OCI-LY1 (cell line): ENCODE data around the gene RPRML.

ENCODE experiments used
- H2AFZ ChIP-seq: fragments of 200-600 bp; sonication (generic), shearing (Covaris generic); 2 replicates; pipeline ENCODE4 v1.6.0; 2014; ENCODE audit warnings: antibody characterized with exemption, mild to moderate bottlenecking, low read length
- H3F3A ChIP-seq: fragments of 200-600 bp; sonication (generic), shearing (Covaris generic); 2 replicates; pipeline ENCODE4 v1.6.0; 2014; ENCODE audit warnings: mild to moderate bottlenecking, antibody characterized with exemption, low read length, moderate library complexity; ENCODE audit not compliant: insufficient read depth
- H3K27ac ChIP-seq: fragments of 200-600 bp; sonication (generic); 2 replicates; pipeline ENCODE4 v1.5.1; 2014; ENCODE audit warnings: low read length, mixed run types, mild to moderate bottlenecking, low read depth; ENCODE audit not compliant: poor library complexity, severe bottlenecking
- H3K27me3 ChIP-seq: fragments of 200-600 bp; sonication (generic); 2 replicates; pipeline ENCODE4 v1.6.0; 2014; ENCODE audit warnings: antibody characterized with exemption, mild to moderate bottlenecking, low read length, moderate library complexity; ENCODE audit not compliant: insufficient read depth
- H3K36me3 ChIP-seq: fragments of 200-600 bp; sonication (generic); 2 replicates; pipeline ENCODE4 v1.6.1; 2014; ENCODE audit warnings: mild to moderate bottlenecking, antibody characterized with exemption, low read length, moderate library complexity, mixed read lengths; ENCODE audit not compliant: insufficient read depth
- H3K4me1 ChIP-seq: fragments of 200-600 bp; sonication (generic); 2 replicates; pipeline ENCODE4 v1.5.1; 2014; ENCODE audit warnings: mild to moderate bottlenecking, low read length, moderate library complexity; ENCODE audit not compliant: insufficient read depth, severe bottlenecking
- H3K4me2 ChIP-seq: fragments of 200-600 bp; sonication (generic), shearing (Covaris generic); 2 replicates; pipeline ENCODE4 v1.6.1; 2014; ENCODE audit warnings: low read length
- H3K4me3 ChIP-seq: fragments of 200-600 bp; sonication (generic); 2 replicates; pipeline ENCODE4 v1.5.1; 2014; ENCODE audit warnings: low read length, low read depth, mild to moderate bottlenecking, mixed read lengths; ENCODE audit not compliant: poor library complexity, severe bottlenecking
- H3K79me2 ChIP-seq: fragments of 200-600 bp; shearing (Covaris generic); 2 replicates; pipeline ENCODE4 v1.6.1; 2016; ENCODE audit warnings: mixed run types, low read length, mixed read lengths; ENCODE audit not compliant: insufficient read depth
- H3K9ac ChIP-seq: fragments of 200-600 bp; sonication (generic), shearing (Covaris generic); 2 replicates; pipeline ENCODE4 v1.6.1; 2014; ENCODE audit warnings: mild to moderate bottlenecking, low read length, mixed read lengths
- H3K9me2 ChIP-seq: fragments of 200-600 bp; sonication (generic), shearing (Covaris generic); 2 replicates; pipeline ENCODE4 v1.6.1; 2014; ENCODE audit warnings: low read depth, mild to moderate bottlenecking, low read length, mixed read lengths
- H3K9me3 ChIP-seq: fragments of 200-600 bp; shearing (Covaris generic); 2 replicates; pipeline ENCODE4 v1.6.1; 2014; ENCODE audit warnings: low read length, mixed read lengths
- H4K20me1 ChIP-seq: fragments of 200-600 bp; sonication (generic), shearing (Covaris generic); 2 replicates; pipeline ENCODE4 v1.6.0; 2016; ENCODE audit warnings: mild to moderate bottlenecking, low read length; ENCODE audit not compliant: insufficient read depth
- EZH2 ChIP-seq: fragments of 200-600 bp; sonication (generic), shearing (Covaris generic); IDR thresholded peaks from 2 replicates; pipeline ENCODE4 v1.8.0; 2017; ENCODE audit warnings: borderline replicate concordance, mixed run types, mild to moderate bottlenecking, antibody characterized with exemption, low read length, moderate library complexity, mixed read lengths
- TF ChIP-seq, protein P1 (sequence below): fragments of 200-600 bp; sonication (generic), shearing (Covaris generic); IDR thresholded peaks from 2 replicates; pipeline ENCODE4 v1.5.1; 2017; ENCODE audit warnings: mild to moderate bottlenecking, antibody characterized with exemption, low read length, moderate library complexity, mixed read lengths

Gene RPRML

DNA sequence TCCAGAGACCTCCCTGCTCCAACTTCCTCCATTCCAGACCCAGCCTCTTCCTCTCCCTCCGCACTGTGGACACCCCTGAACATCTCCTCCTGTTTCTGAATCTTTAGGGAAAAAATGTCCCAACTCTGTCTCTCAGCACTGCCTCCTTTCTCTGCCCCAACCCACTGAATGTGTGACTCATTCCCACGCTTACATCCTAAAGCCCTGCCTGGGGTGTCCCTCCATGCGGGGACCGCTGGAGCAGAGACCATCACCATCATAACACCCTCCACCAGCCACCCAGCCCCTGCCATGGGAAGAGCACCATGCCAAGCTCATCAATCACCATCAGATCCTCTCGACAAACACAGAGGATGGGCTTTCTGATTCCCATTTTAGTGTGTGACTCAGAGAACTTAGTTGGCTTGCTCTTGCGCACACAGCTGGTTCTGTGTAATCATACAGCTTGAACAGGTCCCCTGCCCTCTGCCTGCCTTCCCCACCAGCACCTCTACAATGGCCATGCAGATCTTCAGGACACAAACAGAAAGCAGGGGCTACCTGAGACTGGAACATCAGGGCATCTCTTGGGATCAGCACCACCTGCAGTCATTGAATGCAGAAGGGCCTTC, 10.7 kb downstream of the RPRML start:
- no peak overlapping the region for H3K9ac ChIP-seq
- no peak for TF ChIP-seq EZH2
- TF ChIP-seq, protein P1, sequence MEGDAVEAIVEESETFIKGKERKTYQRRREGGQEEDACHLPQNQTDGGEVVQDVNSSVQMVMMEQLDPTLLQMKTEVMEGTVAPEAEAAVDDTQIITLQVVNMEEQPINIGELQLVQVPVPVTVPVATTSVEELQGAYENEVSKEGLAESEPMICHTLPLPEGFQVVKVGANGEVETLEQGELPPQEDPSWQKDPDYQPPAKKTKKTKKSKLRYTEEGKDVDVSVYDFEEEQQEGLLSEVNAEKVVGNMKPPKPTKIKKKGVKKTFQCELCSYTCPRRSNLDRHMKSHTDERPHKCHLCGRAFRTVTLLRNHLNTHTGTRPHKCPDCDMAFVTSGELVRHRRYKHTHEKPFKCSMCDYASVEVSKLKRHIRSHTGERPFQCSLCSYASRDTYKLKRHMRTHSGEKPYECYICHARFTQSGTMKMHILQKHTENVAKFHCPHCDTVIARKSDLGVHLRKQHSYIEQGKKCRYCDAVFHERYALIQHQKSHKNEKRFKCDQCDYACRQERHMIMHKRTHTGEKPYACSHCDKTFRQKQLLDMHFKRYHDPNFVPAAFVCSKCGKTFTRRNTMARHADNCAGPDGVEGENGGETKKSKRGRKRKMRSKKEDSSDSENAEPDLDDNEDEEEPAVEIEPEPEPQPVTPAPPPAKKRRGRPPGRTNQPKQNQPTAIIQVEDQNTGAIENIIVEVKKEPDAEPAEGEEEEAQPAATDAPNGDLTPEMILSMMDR, result no peak
- no peaks in the 10 kb centered on the region for H4K20me1 ChIP-seq
- no peaks in the 10 kb centered on the region for H3K4me1 ChIP-seq
- no peaks in the 10 kb centered on the region for H3F3A ChIP-seq
- no peak overlapping the region for H3K4me2 ChIP-seq
- H3K9me2 ChIP-seq, result no peaks in the 10 kb centered on the region
- H3K27me3 ChIP-seq, result no peaks in the 10 kb centered on the region
- H3K79me2 ChIP-seq, result no peaks in the 10 kb centered on the region
- no peaks in the 10 kb centered on the region for H3K9me3 ChIP-seq
- H3K36me3 ChIP-seq, result no peaks in the 10 kb centered on the region
- no peak overlapping the region for H2AFZ ChIP-seq
- H3K27ac ChIP-seq, result no peak overlapping the region
- H3K4me3 ChIP-seq, result no peak overlapping the region

DNA sequence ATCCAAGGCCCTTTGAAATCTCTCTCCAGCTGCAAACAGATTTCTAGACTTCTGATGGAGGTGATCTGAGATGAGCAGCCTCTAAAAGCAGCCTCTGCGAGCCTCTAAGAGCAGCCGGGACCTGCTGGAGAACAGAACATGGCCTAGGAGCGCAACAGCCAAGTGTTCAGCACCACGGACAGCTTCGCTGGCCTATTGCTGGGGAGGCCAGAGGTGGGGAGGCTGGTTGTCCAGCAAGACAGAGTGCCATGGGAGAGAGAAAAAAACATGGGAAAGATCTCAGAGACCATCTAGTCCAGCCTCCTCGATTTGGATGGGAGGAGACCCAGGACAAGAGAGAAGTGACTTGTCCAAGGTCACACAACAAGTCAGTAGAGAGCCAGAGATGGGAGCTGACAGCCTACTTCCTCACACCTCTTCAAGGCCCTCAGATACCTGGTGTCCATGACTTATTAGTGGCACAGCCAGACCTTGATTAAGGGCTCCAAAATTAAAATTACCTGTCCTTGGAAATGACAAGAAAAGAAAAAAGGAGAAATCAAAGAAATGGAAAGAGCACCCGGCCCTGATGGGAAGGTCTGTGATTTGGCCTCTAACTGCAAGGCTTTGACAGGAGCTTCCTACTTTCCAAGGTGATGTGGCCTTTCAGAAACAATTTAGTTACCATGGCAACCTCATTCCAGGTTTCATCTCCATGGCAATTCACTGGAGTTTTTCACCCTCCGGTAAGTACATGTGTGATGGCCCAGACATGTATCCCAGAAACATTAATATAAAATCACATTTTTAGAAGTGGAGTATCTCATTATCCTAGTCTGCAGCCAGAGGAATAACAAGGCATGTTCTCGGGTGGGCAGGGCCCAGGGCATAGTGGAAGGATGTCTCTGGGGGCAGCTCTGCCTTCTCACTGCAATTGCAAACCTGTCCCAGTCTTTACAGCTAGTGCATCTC, 14.5 kb downstream of the RPRML start:
- peaks cover 9% of the 10 kb centered on the region; the same call in 1 of the 2 replicates for H3K27me3 ChIP-seq
- no peak overlapping the region for H3K9ac ChIP-seq
- H2AFZ ChIP-seq, result no peak overlapping the region
- H3K36me3 ChIP-seq, result no peaks in the 10 kb centered on the region
- TF ChIP-seq, protein P1, result no peak
- no peak for TF ChIP-seq EZH2
- no peaks in the 10 kb centered on the region for H3F3A ChIP-seq
- H4K20me1 ChIP-seq, result no peaks in the 10 kb centered on the region
- H3K79me2 ChIP-seq, result no peaks in the 10 kb centered on the region
- H3K9me3 ChIP-seq, result no peaks in the 10 kb centered on the region
- no peak overlapping the region for H3K4me3 ChIP-seq
- no peaks in the 10 kb centered on the region for H3K9me2 ChIP-seq
- no peaks in the 10 kb centered on the region for H3K4me1 ChIP-seq
- H3K4me2 ChIP-seq, result no peak overlapping the region
- no peak overlapping the region for H3K27ac ChIP-seq

DNA sequence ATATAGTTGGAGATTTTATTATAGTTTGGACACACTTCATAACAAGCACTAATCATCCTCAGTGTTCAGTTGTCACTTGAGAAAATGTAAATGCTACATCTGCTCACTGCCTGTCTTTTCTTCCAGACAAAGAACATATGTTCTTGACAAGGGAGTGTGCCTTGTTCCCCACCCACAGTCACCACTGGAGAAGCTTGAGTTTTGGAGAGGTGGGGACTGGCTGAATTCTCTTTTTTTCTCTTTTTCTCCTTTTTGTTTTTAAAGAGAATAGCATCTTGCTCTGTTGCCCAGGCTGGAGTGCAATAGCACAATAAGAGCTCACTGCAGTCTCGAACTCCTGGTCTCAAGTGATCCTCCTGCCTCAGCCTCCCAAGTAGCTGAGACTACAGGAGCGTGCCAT, 15.5 kb downstream of the RPRML start:
- Histone ChIP-seq H3K9ac (no peak overlapping the region), H3K27me3 (peaks cover 11% of the 10 kb centered on the region; the same call in 1 of the 2 replicates), H3K79me2 (no peaks in the 10 kb centered on the region), H3K36me3 (no peaks in the 10 kb centered on the region), H3K9me2 (no peaks in the 10 kb centered on the region), H3K4me2 (no peak overlapping the region), H3K4me1 (no peaks in the 10 kb centered on the region), H3K27ac (no peak overlapping the region), H3K9me3 (no peaks in the 10 kb centered on the region), H3K4me3 (no peak overlapping the region), H4K20me1 (no peaks in the 10 kb centered on the region), H2AFZ (no peak overlapping the region), H3F3A (no peaks in the 10 kb centered on the region)
- TF ChIP-seq EZH2, result no peak
- TF ChIP-seq, protein P1, result no peak
